Suppressor macrophage treated with lipopolysaccharide for 4 hours (primary cell): ENCODE measurements around the gene KANSL2.
A peak's percentile ranks its signal among the peaks of the same experiment; 100 is the strongest.
"Not testable (repeated sequence)": the region's sequence is repeated elsewhere in the genome, so short reads cannot be mapped to it uniquely, and the experiment has no call there.

Experiments
- DNase-seq: peaks from one replicate; pipeline ENCODE4 v3.0.0-alpha.2; 2020

Gene KANSL2

DNA sequence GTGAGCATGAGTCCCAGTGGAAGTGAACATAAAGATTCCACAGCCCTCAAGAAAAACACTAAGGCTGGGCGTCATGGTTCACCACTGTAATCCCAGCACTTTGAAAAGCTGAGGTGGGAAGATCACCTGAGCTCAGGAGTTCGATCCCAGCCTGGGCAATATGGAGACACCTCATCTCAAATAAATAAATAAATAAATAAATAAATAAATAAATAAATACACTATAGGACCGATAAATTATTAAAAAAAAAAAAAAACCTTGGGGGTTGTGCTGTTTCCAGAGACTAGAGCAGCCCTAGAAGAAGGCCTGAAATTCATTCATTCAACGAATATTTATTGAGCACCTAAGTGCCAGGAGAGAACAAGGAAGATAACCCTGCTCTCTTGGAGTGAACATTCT is 1.5 kb upstream of the KANSL2 start:
- no peak for DNase-seq

GRCh38 chr12:48682927-48683326 is 889 bp upstream of the KANSL2 start:
- no peak for DNase-seq

- not testable (repeated sequence) for DNase-seq
These were observed 481 bp upstream of the KANSL2 start for GRCh38 chr12:48682533-48682905.

DNA sequence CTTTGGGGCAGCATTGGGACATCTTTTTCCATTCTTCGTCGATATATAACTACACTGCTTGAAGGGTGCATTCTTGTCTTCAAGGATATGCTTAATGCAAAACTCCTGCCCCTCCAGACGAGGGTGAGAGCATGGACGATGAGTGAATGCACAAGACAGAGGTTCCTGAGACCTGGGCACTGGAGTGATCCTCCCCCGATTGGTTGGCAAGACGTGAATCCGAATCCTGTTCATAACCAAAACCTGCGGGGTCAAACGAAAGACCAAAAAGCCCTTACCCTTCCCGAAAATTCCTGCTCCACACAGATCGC is 684 bp downstream of the KANSL2 start:
- DNase-seq: no peak

DNA sequence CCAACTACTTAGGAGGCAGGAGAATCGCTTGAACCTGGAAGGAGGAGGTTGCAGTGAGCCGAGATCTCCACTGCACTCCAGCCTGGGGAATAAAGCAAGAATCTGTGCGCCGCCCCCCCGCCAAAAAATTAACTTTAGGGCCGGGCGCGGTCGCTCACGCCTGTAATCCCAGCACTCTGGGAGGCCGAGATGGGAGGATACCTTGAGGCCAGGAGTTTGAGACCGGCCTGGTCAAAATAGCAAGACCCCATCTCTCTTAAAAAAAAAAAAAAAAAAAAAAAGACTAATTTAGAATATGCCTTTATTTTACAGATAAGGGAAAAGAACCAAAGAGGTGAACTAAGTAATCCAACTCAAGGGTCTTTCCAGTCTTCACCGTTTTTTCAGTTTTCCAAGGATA is 1.2 kb downstream of the KANSL2 start:
- DNase-seq: no peak

DNA sequence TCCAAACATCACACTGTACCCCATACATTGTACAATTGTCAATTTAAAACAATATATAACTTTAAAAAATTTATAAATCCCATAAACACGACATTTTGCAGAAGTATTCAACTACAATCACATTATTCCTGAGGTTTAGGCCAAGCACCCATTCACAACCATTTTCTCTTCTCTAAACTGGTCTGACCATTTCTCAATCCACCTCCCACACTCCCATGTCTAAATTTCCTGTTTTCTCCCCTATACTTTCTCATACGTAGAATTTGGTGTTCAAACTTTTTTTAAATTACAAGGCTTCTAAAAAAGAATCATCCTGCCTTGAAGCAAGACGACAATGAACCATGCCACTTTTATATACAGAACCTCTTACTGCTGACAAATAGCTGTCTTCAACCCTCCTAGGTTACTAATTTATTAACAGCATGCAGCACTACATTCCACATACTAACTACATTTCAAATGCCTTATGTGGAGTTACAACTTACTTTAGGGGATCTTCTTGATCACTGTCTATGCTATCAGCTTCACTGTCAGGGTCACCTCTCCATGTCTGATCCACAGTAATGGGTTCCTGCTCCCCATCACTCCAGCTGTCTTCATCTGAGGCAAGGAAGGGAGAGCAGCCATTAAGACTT is 3.4 kb downstream of the KANSL2 start:
- DNase-seq: peak; percentile 80

DNA sequence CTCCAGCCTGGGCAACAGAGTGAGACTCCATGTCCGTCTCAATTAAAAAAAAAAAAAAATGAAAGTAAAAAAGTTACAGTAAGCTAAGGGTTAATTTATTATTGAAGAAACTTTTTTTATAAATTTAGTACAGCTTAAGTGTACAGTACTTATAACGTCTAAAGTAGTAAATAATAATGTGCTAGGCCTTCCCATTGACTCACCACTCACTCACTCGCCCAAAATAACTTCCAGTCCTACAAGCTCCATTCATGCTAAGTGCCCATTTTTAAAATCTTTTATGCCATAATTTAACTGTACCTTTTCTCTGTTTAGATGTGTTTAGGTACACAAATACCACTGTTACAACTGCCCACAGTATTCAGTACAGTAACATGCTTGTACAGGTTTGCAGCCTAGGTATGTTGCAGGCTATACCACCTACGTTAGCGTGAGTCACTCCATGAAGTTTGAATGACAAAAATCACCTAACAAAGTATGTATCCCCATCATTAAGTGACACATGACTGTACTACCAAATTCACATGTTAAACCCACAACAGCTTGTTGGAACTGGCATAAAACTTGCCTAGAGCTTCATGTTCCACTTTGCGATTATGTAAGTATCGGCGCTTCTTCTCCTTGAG is 10.7 kb downstream of the KANSL2 start:
- DNase-seq: no peak

DNA sequence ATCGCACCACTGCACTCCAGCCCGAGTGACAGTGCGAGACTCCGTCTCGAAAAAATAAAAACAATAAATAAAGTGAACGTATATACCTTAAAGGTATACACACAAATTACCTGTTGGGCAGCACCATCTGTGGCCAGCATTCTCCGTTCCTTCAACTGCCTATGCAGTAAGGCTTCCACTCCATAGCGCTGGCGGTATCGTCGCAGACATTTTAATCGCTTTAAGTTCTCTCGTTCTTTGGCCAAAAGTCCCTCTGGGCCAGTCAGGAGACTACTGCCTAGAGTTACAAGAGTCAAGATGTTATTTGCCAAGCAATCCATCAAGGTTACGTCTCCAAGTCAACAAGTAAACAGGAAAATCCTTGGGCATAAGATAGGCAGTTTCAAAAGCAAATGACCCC is 13.0 kb downstream of the KANSL2 start:
- DNase-seq: no peak

GRCh38 chr12:48659863-48660262 is 22.2 kb downstream of the KANSL2 start:
- DNase-seq: no peak

GRCh38 chr12:48651681-48652080 is 30.4 kb downstream of the KANSL2 start:
- no peak for DNase-seq

GRCh38 chr12:48645354-48645753 is 36.7 kb downstream of the KANSL2 start:
- DNase-seq: not testable (repeated sequence)

- no peak for DNase-seq
These were observed 39.0 kb downstream of the KANSL2 start for GRCh38 chr12:48643011-48643410.

GRCh38 chr12:48641752-48642555 is 40.1 kb downstream of the KANSL2 start:
- DNase-seq: not testable (repeated sequence)

- no peak for DNase-seq
These were observed 41.2 kb downstream of the KANSL2 start for GRCh38 chr12:48640854-48641253.

DNA sequence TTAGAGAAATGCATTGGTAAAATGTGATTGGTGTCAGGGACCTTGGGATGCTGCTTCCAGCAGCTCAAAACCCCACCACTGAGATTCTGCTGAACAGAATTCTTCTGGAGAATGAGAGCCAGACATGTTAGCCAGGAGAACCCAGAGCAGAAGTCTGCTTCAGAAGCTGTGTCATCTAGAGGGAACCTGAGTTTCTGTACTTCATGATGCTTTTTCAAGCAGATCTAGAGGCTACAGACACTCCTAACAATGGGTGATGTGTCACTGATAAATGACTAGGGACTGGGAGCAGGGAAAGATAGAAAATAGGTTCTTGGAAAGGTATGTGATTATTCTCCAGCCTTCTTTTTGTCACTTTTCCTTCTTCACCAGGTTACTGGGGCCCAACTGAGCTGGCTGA is 41.6 kb downstream of the KANSL2 start:
- DNase-seq: no peak

DNA sequence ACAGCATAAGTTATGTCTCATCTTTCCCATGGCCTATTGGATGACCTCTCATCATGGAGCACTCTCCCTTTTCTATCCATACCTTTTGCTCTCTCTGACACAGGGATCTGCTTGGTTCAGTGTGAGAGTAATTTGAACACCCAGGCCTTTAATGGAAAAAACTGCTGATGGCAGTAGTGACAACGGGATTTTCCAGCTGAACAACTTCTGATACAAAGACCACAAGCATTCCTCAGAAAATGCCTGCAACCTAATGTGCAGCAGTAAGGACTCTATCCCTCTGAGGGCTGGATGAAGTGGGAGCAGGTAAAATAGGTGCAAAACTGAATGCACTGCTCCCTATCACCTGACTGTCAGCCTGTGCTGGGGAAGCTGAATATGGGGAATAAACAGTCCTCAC is 51.0 kb downstream of the KANSL2 start:
- DNase-seq: no peak

GRCh38 chr12:48630346-48630745 is 51.7 kb downstream of the KANSL2 start:
- no peak for DNase-seq

DNA sequence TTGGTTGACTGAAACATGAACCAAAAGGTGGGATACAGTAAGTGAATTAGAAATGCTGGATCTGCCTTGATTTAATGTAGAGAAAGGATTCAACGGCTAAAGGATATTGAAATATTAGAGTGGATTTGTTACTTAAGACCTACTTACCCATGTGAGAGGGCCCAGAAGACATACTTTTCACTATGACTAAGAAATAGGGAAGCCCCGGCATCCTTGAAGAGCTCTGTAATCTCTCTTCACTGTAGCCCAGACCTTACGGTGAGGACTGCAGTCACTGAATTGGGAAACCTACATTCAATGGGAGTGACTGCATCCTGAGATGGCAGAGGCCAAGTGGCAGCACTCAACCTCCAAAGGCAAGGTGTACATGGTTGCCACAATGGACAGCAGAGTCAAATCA is 52.5 kb downstream of the KANSL2 start:
- no peak for DNase-seq

DNA sequence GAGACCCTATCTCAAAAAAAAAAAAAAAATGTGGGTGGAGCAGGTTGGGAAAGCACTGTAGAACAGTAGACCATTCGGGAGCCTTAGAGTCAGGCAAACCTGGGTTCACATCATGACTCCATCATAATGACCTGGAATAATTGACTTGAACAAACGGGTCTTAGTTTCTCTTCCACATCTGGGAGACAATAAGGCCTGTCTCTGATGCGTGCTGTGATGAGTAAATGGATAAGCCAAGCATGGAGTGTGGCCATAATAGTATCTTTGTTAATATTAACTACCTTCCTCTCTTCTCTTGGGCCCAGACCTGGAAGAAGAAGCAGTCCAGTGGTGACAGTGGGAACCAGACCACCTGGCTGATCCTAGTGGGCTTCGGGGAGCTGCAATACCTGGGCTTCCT is 54.5 kb downstream of the KANSL2 start:
- DNase-seq: no peak

- not testable (repeated sequence) for DNase-seq
These were observed 59.0 kb downstream of the KANSL2 start for GRCh38 chr12:48622997-48623396.

- DNase-seq: peak; percentile 78
These were observed 63.5 kb downstream of the KANSL2 start for GRCh38 chr12:48618541-48618940.

DNA sequence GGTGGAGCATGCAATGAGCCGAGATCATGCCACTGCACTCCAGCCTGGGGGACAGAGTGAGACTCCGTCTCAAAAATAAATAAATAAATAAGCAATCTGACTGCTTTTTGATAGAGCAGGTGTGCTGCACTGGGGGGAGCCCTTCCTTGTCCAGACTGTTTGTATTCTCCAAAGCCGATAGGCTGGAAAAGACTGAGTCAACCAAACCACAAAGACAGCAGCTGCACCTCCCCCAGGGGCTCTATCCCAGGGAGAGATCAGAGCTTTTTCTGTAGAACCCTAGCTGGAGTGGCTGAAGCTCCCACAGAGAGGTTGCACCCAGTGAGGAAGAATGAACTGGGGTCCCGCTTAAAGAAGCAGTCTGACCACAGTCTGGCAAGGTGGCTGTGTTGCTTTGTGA is 66.4 kb downstream of the KANSL2 start:
- no peak for DNase-seq

- DNase-seq: no peak
These were observed 68.7 kb downstream of the KANSL2 start for GRCh38 chr12:48613321-48613720.
